C4-2B (cell line): ENCODE data around the gene SCP2.

Source experiments
- ZFX ChIP-seq: fragments of 450-650 bp; IDR thresholded peaks from 2 replicates; pipeline ENCODE4 v1.6.1; 2017
- TF ChIP-seq, protein P1 (sequence below): fragments of 450-650 bp; conservative IDR thresholded peaks from 2 replicates; pipeline ENCODE4 v1.5.1; 2017; ENCODE audit warnings: mild to moderate bottlenecking

DNA sequence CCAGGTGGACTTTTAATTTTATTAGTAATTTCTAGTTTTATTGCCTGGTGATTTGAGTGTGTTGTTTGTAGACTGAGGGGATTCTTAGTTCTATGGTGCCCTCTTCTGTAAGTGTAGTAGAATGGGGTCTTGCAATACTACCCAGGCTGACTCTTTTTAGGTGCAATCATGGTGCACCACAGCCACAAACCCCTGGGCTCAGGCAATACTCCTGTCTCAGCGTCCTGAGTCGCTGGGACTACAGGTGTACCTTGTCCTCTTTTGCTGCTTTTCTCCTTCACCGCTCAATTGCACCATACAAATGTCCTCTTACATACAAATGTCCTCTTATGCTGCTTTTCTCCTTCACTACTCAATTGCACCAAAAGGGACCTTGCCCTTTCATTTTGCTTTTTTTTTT, 43.1 kb downstream of the SCP2 start:
- TF ChIP-seq, protein P1, sequence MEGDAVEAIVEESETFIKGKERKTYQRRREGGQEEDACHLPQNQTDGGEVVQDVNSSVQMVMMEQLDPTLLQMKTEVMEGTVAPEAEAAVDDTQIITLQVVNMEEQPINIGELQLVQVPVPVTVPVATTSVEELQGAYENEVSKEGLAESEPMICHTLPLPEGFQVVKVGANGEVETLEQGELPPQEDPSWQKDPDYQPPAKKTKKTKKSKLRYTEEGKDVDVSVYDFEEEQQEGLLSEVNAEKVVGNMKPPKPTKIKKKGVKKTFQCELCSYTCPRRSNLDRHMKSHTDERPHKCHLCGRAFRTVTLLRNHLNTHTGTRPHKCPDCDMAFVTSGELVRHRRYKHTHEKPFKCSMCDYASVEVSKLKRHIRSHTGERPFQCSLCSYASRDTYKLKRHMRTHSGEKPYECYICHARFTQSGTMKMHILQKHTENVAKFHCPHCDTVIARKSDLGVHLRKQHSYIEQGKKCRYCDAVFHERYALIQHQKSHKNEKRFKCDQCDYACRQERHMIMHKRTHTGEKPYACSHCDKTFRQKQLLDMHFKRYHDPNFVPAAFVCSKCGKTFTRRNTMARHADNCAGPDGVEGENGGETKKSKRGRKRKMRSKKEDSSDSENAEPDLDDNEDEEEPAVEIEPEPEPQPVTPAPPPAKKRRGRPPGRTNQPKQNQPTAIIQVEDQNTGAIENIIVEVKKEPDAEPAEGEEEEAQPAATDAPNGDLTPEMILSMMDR = peak; percentile 9
- TF ChIP-seq ZFX = no peak
